GM19328 (cell line): ENCODE results near the gene SRPK2.

Experiments used
- ATAC-seq: cut with Tn5 transposase; IDR thresholded peaks from one replicate; pipeline ENCODE4 v1.9.1; 2021; ENCODE audit warnings: mild to moderate bottlenecking, moderate library complexity; ENCODE audit not compliant: unreplicated experiment

SRPK2 gene

DNA sequence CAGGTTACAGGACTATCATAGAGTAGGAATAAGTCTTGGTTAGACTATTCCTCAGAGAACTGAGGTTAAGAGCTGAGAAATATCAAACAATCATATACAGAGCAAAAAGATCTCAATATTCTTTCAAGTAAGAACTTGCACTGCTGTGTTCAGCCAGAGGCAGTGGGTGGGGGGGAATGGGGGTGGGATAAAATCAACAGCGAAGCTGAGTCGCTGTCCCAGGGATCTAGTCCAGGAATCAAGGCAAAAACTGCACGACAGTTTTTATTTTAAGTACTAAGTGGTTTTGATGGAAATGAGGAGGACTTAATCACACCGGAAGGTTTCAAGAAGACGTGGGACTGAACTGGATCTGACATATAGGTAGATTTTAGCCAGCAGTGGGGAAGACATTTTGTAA, 159.1 kb downstream of the SRPK2 start:
- ATAC-seq, result no peak

DNA sequence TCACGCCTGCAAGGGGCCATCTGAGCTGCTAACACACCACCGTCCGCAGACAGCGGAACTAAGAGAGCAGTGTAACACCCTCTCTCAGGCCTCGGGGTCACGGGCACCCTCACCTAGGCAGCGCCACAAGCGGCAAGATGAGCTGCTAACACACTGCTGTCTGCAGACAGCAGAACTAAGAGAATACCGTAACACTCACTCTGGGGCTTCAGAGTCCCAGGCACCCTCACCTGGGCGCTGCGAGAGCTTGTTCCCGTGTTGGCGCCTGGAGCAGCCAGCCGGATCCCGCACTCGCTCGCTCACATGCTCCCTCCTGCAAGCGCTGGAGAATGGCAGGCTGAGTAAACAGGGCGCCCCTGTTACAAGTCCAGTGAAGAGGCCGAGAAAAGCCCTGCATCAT, 160.2 kb downstream of the SRPK2 start:
- ATAC-seq, result no peak

DNA sequence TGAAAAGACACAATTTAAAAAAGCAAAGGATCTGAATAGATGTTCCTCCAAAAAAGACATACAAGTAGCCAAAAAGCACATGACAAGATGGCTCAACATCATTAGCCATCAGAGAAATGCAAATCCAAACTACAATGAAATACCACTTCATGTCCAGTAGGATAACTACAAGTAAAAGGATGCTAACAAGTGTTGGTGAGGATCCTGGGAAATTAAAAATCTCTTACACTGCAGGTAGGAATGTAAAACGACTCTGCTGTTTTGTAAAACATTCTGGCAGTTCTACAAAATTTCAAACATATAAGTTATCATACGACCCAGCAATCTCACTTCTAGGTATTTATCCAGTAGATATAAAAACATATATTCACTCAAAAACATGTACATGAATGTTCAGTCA, 161.3 kb downstream of the SRPK2 start:
- ATAC-seq, result no peak

DNA sequence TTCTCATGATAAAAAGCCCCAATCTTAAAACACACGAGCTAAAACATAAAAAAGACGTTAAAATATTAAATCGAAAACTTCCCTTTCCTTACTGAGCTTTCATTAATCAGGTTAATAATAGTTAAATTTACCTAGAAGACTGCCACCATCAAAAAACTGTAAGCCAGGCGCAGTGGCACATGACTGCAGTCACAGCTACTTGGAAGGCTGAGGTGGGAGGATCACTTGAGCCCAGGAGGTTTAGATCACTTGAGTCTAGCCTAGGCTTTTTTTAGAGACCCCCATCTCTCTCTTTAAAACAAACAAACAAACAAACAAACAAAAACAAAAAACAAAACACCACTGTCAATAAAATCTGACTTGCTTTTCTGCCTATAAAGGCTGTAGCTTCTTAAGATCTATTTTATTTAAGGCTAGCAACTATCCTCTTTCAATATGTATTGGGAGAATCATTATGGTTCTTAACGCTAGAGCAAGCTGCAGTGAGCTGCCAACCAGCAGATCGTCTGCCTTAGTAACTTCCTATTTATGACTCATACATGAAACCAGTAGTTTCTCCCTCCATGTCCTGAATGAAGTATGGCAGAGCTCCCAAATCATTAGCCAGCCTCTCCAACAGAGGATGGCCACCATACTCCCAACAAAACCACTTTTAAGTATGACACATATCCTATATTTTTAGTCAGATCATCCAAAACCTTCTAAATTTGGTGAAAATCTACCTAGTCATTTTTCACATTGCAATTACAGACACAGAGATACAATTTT, 163.7 kb downstream of the SRPK2 start:
- peak; percentile 81 for ATAC-seq

GRCh38 chr7:105222953-105223352, 165.8 kb downstream of the SRPK2 start:
- no peak for ATAC-seq

DNA sequence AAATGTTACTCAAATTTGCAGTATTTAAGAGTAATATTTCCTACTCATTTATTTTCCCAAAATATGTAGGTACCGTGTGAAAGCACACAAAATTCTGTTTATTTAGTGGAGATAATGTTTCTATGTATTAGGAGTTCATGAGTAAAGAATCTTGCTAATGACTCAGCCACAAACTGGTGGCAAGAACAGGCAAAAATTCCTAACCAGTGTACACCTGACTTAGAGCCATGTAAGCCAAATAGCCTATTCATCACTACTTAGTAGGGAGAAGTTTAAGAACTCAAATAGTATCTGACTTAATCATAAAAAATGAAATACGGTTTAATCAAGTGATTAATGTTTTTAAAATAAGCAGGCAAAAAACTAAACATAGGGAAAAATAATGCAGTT, 169.0 kb downstream of the SRPK2 start:
- no peak for ATAC-seq

DNA sequence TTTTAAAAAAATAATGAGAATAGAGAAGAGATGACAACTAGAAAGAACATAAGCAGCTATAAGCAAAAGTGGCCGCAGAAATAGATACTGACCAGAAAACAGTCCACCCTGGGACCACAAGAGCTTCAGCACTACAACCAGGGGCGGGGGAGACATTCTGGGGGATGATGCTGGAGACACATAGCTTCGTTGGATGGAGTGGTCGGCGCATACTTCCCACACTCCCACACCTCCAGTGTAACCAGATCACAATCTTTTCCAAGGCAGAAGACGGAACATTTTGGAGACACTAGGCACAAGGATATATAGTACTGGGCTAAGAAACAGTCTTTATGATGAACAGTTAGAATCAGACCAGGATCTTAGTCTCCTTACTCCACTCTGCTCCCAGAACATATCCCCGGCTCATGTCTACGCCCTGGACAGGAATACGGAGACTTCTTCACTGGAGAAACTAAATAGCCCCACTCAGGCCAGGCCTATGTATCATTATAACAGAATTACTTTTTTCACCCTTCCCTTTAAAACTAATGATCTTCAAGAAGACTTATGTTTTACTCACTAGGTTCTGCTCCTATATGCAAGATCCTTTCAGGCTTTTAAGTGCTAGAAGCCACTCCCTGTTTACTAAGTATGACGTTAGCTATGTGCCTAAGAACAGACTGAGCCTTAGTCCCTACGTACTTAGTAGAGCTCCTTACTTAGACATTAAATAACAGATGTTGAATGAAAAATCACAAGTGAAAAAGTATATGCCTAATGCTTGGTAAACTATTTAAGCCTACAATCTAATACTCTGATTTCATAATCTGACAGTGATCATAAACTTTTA, 169.6 kb downstream of the SRPK2 start:
- ATAC-seq, result no peak

DNA sequence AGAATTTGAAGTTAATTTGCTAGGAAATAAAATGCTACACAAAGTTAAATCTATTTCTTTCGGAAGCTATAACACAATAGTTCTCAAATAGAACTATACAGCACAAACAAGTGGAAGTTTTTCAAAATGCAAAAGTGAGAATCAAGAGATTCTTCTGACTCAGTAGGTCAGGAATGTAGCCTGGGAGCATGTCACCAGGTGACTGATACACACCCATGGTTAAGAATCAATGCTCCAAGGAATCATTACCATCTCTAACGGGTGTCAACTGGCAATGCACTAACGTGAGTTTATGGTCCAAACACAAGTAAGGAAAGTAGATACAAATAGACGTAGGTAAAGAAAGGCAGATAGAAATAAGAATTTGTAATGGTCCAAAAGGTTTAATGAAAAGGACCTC, 170.5 kb downstream of the SRPK2 start:
- no peak for ATAC-seq

- ATAC-seq, result no peak
Observed at GRCh38 chr7:105216786-105217185, 171.9 kb downstream of the SRPK2 start.

DNA sequence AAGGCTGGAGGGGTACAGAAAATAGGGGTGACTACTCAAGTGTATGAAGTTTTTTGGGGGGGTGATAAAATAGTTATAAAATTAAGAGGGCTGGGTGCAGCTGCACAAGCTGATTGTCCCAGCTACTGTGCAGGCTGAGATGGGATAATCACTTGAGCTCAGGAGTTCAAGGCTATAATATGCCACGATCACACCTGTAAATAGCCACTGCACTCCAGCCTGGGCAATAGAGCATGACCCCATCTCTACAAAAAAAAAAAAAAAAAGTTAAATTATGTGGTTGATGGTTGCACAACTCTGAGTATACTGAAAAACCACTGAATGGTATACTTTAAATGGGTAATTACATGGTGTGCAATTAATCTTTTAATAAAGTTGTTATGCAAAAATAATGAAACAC, 172.9 kb downstream of the SRPK2 start:
- no peak for ATAC-seq

DNA sequence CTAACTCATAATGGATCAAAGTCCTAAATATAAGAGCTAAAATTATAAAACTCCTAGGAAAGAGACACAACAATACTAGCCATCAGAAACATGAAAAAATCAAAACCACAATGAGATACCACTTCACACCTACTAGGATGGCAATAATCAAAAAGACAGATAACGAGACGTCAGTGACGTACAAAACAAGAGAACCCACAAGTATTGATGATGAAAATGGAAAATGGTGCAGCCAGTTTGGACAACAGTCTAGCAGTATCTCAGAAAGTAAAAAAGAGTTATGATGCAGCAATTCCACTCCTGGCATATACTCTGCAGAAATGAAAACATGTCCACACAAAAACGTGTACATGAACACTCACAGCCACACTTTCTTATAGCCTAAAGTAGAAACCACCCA, 173.5 kb downstream of the SRPK2 start:
- no peak for ATAC-seq

DNA sequence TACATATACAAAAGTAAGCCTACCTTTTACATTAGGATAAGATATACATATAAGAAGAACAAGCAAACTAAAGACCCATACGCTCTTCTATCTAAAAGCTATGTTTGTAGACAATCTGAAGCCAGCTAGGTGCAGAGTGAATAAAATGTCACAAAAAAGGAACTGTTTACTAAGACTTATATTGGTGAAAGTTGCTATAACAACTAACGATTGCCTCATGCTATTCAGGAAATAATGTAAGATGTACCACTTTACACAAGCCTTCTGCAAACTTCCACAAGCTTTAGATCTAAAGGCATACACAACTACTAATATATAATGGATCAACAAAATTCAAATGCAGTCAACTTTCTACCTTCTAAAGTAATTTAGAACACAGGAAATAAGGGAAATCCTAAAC, 175.1 kb downstream of the SRPK2 start:
- no peak for ATAC-seq

- ATAC-seq, result no peak
Observed at GRCh38 chr7:105212212-105212611, 176.5 kb downstream of the SRPK2 start.

DNA sequence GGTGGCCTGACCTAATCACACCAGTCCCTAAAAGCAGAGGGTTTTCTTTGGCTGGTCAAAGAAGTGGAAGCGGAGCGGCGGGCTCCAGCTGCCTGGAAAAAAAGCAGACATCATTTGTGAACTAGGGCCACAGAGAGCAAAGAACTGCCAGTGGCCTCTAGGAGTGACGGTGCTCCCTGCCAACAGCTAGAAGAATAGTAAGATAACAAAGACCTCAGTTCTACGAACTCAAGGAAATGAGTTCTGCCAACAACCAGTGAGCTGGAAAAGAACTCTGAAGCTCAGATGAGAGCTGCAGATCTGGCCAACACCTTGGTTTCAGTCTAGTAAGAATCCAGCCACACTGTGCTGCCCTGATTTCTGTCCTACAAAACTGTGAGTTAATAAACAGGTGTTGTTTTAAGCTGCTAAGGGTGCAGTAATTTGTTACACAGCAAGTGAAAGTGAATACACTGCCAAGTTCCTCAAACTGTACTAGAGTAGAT, 178.0 kb downstream of the SRPK2 start:
- ATAC-seq, result peak; percentile 88

DNA sequence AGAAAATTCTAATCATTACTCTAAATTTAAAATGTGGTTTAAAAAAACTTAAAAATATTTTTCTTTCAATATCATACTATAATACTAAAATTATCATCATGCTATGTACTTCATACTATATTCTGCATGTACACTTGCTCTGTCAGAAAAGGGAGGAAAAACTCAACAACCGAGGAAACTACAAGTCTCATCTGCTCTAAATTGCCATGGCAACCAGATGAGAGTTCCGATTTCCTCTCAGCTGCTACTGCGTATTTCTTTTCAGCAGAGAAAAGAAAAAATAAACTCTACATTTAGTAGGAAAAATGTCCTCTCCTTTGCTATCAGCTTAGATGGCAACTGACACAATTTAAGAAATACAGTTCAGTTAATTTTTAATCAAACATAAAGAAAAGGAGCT, 178.9 kb downstream of the SRPK2 start:
- ATAC-seq, result no peak

DNA sequence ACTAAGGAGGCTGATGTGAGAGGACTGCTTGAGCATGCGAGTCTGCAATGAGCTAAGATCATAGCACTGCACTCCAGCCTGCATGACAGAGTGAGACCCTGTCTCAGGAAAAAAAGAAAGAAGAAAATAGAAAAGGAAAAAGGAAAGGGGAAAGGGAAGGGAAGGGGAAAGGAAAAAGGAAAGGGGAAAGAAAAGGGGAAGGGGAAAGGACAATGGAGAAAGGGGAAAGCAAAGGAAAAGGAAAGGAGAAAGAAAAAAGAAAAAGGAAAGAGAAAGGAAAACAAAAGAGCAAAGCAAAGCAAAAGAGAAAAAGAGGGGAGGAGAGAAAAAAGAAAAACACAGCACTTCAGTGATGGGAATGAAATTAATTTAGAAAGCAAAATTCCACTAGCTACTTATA, 179.3 kb downstream of the SRPK2 start:
- no peak for ATAC-seq

DNA sequence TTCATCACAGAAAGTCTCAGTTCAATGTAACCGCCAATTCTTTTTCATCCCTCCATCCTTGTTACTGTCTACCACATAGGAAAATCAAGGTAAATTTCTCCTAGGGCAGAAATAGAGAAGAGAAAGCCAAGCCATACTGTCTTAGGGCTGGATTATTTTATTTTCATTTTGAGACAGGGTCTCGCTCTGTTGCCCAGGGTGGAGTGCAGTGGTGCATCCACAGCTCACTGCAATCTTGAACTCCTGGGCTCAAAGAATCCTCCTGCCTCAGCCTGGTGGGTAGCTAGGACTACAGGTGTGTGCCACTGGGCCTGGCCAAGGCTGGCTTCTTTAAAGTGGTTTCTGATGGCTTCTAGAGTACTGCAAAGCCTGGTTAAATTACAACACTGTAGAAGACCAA, 181.7 kb downstream of the SRPK2 start:
- ATAC-seq, result no peak

DNA sequence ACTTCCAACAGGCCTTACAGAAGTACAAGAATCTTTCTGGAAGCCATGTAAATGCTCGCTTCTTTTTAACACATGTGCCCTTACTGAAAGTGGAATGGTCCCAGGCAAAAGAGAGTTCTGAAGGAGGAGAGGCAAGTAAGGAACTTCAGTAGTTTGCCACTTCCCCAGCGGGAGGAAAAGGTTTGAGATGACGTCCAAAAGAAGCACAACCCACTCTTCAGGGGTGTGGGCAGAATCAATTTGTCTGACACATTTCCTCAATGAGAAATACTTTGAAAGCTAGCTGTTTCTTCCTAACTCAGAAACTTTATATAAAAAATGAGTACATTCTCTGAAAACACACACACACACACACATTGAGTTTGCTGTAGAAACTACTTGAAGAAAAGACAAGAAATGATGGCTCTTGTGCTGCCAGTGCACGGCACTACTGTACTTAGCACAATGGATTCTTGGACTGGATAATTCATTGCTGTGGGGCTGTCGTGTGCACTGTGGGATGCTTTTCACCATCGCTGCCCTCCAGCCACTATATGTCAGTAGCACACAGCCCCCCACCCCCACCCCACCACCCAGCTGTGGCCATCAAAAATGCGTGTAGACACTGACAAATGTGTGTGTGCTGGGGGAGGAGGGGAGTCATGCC, 183.0 kb downstream of the SRPK2 start:
- ATAC-seq, result no peak

GRCh38 chr7:105204953-105205352, 183.8 kb downstream of the SRPK2 start:
- ATAC-seq, result no peak

DNA sequence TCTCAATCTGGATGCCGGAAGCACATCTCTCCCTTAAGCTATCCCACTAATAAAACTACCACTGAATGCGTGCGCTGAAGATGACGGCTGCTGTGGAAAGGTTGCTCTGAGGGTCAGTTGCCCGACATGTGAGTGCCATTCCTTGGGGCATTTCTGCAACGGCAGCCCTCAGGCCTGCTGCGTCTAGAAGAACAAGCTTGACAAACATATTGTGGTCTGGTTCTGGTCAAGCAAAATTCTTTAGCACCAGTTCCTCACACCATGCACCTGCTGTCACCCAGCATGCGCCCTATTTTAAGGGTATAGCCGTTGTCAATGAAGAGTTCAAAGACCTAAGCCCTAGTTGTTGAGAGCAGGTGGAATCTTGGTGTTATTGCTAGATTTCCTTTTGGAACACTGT, 184.2 kb downstream of the SRPK2 start:
- no peak for ATAC-seq

- no peak for ATAC-seq
Observed at GRCh38 chr7:105202616-105203015, 186.1 kb downstream of the SRPK2 start.

DNA sequence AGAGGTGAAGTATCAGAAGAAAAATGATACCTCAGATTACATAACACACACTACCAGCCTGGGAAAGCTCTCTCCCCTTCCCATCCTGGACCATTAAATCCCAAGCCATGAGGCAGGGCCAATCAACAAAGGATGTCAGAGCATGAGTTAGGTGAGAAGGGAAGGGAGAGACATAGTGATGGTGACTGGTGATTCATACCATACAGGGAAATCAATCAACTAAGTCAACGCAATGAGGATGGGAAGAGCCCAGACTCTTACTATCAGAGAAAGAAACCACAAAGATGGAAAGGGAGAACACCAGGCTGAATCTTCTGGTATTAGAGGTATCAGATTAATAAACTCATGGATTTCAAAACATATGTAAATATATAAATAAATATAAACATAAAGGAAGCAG, 189.3 kb downstream of the SRPK2 start:
- no peak for ATAC-seq
